Effector memory CD8-positive, alpha-beta T cell (primary cell): ENCODE measurements around the gene BCAS3.
A peak's percentile ranks its signal among the peaks of the same experiment; 100 is the strongest.

ENCODE experiments used
- ATAC-seq: fragments of 150-1000 bp; cut with Tn5 transposase; replicated peaks from 2 replicates; pipeline ENCODE4 v1.10.0; 2021; ENCODE audit warnings: mild to moderate bottlenecking, moderate library complexity
- DNase-seq, 3 experiments: peaks; one replicate each; pipeline ENCODE4 v3.0.0; 2021
- H3K27ac Mint-ChIP-seq, 2 donors: one replicate each; pipeline ENCODE4 v1.8.0; 2022; ENCODE audit warnings: mild to moderate bottlenecking in 2 of 2, mixed read lengths in 2 of 2, moderate library complexity in 2 of 2
- H3K27me3 Mint-ChIP-seq, 2 donors: one replicate each; pipeline ENCODE4 v1.8.0; 2022; ENCODE audit warnings: mixed read lengths in 2 of 2
- H3K36me3 Mint-ChIP-seq: one replicate; pipeline ENCODE4 v1.8.0; 2022; ENCODE audit warnings: mild to moderate bottlenecking, moderate library complexity, mixed read lengths; ENCODE audit not compliant: insufficient read depth
- H3K4me1 Mint-ChIP-seq, 2 donors: one replicate each; pipeline ENCODE4 v1.8.0; 2022; ENCODE audit warnings: low read depth in 2 of 2, mixed read lengths in 2 of 2
- H3K4me3 Mint-ChIP-seq, 2 donors: one replicate each; pipeline ENCODE4 v1.8.0; 2022; ENCODE audit warnings: mild to moderate bottlenecking in 2 of 2, mixed read lengths in 2 of 2, moderate library complexity in 2 of 2
- H3K9me3 Mint-ChIP-seq, 2 donors: one replicate each; pipeline ENCODE4 v1.8.0; 2022; ENCODE audit warnings: mixed read lengths in 2 of 2

The BCAS3 gene

DNA sequence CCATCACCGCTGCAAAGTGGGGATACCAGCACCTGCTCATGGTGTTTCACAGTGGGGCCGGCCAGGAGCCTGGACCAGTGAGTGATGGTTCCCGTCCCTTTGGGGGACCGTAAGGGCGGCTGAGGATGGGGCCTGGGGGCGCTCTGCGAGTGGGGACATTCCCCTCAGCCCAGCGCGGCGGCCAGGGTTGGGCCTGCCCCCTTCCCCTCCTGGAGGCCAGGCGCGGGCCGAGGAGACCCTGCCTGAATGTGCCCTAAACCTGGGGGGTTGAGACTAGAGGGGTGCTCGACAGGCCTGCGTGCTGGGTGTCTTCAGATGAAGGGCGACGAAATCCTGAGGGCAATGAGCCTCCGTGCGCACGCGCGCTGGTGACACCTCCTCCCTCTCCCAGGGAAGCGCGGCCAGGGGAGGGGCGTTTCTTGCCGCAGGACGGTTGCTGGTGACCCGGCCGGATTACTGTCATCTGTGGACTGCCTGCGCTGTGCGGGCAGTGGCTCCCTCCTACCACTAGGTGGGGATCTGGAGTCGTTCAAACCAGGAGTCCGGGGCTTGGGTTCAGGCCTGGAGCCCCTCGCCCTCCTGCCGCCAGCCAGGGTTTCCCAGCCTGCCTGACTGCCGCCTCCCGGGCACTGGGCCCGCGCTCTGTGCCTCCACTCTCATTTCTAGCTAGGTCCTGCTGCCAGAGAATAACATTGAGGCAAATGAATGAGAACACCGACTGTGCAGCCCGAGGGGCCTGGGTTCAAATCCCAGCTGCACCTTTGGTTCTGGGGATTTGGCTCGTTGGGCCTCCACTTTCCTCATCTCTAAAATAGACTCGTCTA lies 739.1 kb downstream of the BCAS3 start:
- Mint-ChIP-seq H3K4me1 (peaks cover 0 to 4% of the 10 kb centered on the region in 2 donors), H3K4me3 (no peak overlapping the region), H3K27me3 (peaks cover 27 to 61% of the 10 kb centered on the region in 2 donors), H3K36me3 (no peaks in the 10 kb centered on the region), H3K9me3 (no peaks in the 10 kb centered on the region), H3K27ac (no peak overlapping the region)
- DNase-seq (peak in 2 of 3 experiments; percentile 42), ATAC-seq (peak; percentile 41)

DNA sequence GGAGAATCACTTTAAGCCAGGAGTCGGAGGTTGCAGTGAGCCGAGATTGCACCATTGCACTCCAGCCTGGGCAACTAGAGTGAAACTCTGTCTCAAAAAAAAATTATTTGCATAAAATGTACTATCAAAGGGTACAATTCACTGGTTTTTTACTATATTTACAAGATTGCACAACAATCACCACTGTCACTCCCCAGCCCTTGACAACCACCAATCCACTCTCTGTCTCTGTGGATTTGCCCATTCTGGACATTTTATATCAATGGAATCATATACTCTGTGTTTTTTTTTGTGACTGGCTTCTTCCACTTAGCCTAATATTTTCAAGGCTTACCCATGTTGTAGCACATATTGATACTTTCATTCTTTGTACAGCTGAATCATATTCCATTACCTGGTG lies 740.8 kb downstream of the BCAS3 start:
- Mint-ChIP-seq H3K27ac (no peak overlapping the region), H3K36me3 (no peaks in the 10 kb centered on the region), H3K27me3 (peaks cover 39 to 78% of the 10 kb centered on the region in 2 donors), H3K4me3 (no peak overlapping the region), H3K9me3 (no peaks in the 10 kb centered on the region), H3K4me1 (peaks cover 0 to 4% of the 10 kb centered on the region in 2 donors)
- ATAC-seq (no peak), DNase-seq (no peak)

DNA sequence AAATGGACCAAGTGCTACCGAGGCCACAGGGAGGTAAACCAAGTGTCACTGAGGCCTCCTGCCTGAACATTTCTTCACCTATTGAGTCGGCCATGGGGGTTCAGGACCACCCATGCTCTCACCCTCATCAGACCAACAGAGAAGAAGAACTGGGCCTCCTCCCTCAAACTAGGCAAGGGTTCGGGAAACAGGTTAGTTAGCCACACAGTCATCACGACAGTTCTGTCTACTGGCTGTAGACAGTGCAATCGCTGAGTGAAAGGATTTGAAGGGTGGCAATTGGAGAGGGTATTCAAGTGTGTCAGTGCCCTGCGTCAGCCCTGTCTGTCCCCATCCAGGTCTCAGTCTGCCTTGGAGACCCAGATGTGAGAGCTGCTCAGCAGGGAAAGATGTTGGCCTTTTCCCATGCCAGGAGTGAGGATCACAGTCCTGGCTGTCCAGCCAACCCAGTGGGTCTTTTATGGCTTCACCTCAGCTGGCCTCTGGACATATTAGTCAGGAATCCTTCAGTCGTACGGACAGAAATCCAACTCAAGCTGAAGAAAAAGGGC lies 741.9 kb downstream of the BCAS3 start:
- Mint-ChIP-seq H3K9me3 (no peaks in the 10 kb centered on the region), H3K27me3 (peaks cover 45 to 89% of the 10 kb centered on the region in 2 donors), H3K27ac (no peak overlapping the region), H3K4me3 (no peak overlapping the region), H3K36me3 (no peaks in the 10 kb centered on the region), H3K4me1 (peaks cover 0 to 4% of the 10 kb centered on the region in 2 donors)
- DNase-seq (no peak), ATAC-seq (no peak)

DNA sequence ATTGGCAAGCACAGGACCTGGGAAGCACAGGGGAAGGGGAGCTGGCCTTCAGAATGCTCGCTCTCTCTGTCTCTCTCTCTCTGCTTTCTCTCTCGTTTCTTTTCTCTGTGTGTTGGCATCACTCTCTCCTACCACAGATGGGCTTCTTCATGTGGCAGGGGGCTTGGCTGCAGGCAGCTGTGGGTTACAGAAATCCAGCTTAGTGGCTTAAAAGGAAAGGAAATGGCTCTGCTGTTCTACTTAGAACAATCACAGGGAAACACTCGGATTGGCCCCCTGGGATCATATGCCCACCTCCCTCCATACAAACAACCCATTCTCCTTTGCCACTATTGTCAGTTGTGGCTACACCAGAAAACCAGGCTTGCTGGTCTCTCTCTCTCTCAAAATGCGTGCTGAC lies 742.4 kb downstream of the BCAS3 start:
- no peak overlapping the region for H3K4me3 Mint-ChIP-seq
- H3K27me3 Mint-ChIP-seq, result peaks cover 45 to 94% of the 10 kb centered on the region in 2 donors
- no peaks in the 10 kb centered on the region for H3K36me3 Mint-ChIP-seq
- no peak overlapping the region for H3K27ac Mint-ChIP-seq
- no peaks in the 10 kb centered on the region for H3K9me3 Mint-ChIP-seq
- H3K4me1 Mint-ChIP-seq, result peaks cover 0 to 4% of the 10 kb centered on the region in 2 donors
- ATAC-seq (no peak), DNase-seq (no peak)

DNA sequence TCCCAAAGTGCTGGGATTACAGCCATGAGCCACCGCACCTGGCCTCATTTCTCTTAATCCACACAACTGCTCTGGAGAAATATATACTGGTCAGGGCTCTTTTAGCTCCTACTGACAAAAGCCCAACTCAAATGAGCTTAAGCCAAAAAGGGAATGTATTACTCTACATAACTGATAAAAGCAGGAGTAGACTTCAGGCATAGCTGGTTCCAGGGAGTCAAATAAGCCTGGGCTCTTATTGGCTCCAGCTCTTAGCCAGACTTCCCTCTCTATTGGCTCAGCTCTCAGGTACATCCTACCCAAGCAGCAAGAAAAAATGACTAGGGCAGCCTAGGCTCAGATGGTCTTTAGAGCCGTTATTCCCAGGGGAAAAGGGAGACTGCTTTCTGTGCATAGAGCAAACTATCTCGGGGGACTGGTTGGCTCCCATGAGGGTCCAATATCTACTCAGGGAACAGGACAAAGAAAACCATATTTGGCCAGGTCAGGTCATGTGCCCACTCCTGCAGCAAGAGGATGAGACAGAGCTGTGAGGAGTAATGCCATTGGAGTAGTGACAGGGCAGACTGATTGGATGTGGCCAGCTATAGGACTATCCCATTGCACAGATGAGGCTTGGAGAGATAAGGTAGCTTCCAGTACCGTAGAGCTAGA lies 743.2 kb downstream of the BCAS3 start:
- Mint-ChIP-seq H3K36me3 (no peaks in the 10 kb centered on the region), H3K4me3 (no peak overlapping the region), H3K27ac (no peak overlapping the region), H3K27me3 (peaks cover 51 to 100% of the 10 kb centered on the region in 2 donors), H3K4me1 (peaks cover 0 to 4% of the 10 kb centered on the region in 2 donors), H3K9me3 (no peaks in the 10 kb centered on the region)
- ATAC-seq (no peak), DNase-seq (no peak)

DNA sequence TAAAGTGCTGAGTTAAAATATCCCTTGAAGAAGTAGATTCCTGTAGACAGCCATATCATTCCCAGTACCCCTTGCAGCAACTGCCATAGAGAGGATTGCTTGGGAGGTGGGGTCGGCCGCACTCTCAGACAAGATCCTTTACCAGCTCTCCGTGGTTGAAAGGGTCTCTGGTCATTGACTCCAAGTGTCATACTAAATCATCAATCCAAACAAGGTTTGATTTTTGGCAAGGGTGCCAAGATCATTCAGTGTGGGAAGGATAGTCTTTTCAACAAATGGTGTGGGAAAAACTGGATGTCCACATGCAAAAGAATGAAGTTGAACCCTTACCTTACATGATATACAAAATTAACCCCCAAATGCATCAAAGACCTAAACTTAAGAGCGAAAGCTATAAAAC lies 743.8 kb downstream of the BCAS3 start:
- H3K9me3 Mint-ChIP-seq, result no peaks in the 10 kb centered on the region
- no peak for DNase-seq
- no peak for ATAC-seq
- no peak overlapping the region for H3K27ac Mint-ChIP-seq
- peaks cover 0 to 4% of the 10 kb centered on the region in 2 donors for H3K4me1 Mint-ChIP-seq
- H3K4me3 Mint-ChIP-seq, result no peak overlapping the region
- peaks cover 56 to 99% of the 10 kb centered on the region in 2 donors for H3K27me3 Mint-ChIP-seq
- H3K36me3 Mint-ChIP-seq, result no peaks in the 10 kb centered on the region

DNA sequence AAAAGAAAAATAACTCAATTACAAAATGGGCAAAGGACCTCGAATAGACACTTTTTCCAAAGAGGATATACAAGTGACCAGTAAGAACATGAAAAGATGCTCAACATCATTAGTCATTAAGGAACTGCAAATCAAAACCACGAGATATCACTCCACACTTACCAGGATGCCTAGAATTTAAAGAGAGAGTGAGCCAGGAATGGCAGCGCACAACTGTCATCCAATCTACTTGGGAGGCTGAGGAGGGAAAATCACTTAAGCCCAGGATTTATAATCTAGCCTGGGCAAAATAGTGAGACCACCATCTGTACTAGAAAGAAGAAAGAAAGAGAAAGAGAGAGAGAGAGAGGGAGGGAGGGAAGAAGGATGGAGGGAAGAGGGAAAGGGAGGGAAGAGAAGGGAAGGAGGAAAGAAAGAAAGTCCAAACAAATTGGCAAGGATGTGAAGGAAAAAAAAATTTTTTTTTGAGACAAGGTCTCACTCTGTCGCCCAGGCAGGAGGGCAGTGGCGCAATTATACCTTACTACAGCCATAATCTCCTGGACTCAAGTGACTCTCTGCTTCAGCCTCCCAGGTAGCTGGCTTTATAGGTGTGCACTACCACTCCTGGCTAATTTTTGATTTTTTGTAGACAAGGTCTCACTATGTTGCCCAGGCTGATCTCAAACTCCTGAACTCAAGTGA lies 744.6 kb downstream of the BCAS3 start:
- Mint-ChIP-seq H3K4me3 (no peak overlapping the region), H3K27ac (no peak overlapping the region), H3K36me3 (no peaks in the 10 kb centered on the region), H3K4me1 (peaks cover 0 to 2% of the 10 kb centered on the region in 2 donors), H3K9me3 (no peaks in the 10 kb centered on the region), H3K27me3 (peaks cover 56 to 91% of the 10 kb centered on the region in 2 donors)
- DNase-seq, result no peak
- no peak for ATAC-seq

DNA sequence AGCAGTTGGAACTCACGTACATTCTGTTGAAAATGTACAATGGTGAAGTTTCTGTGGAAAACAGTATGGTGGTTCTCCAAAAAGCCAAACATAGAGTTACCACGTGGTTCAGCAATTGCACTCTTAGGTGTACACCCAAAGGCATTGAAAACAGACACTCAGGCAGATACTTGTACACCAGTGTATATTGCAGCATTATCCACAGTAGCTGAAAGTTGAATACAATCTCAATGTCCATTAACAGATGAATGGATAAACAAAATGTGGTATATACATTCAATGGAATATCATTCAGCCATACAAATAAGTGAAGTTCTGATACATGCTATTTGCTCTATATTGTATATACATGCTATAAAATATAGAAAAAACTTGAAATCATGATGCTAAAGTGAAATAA lies 745.2 kb downstream of the BCAS3 start:
- Mint-ChIP-seq H3K9me3 (no peaks in the 10 kb centered on the region), H3K36me3 (no peaks in the 10 kb centered on the region)
- no peak for ATAC-seq

DNA sequence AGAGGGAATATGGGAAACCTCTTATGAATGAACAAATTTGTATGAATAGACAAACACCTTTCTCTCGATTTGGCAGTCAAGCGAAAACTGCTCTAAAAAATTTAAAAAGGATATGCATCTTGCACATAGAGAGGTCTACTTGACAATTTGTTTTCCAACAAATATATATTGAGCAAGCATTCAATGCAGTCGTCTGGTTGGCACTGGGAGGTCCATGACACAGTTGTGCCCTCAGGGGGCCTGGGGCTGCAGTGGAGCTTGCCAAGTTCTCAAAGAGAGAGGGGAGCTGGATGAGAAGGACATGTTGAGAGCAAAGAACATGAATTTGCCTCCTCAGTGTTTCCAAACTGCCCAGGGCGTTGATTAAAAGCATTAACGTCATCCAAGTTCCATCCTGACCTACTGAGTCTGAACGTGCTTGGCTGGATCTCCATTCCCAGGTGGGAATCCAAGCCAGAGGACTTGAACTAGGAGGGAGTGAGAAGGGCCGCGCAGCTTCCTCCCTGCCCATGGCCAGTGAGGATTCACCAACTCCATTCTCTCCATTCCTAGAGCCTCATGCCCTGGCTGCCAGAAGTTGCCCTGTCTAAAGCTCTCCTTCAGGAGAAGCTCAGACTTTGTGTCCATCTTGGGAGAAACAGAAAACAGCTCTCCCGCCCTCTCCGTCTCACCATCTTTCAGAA lies 746.5 kb downstream of the BCAS3 start:
- DNase-seq (no peak), ATAC-seq (no peak)
- H3K27ac Mint-ChIP-seq, result no peak overlapping the region
- H3K27me3 Mint-ChIP-seq, result peaks cover 52 to 73% of the 10 kb centered on the region in 2 donors
- no peaks in the 10 kb centered on the region for H3K4me1 Mint-ChIP-seq
- H3K4me3 Mint-ChIP-seq, result no peak overlapping the region
- H3K9me3 Mint-ChIP-seq, result no peaks in the 10 kb centered on the region
- H3K36me3 Mint-ChIP-seq, result no peaks in the 10 kb centered on the region

More for the DNA sequence above, 745.2 kb downstream of the BCAS3 start:
- peaks cover 56 to 85% of the 10 kb centered on the region in 2 donors for H3K27me3 Mint-ChIP-seq
- H3K27ac Mint-ChIP-seq, result no peak overlapping the region
- no peak for DNase-seq
- peaks cover 0 to 2% of the 10 kb centered on the region in 2 donors for H3K4me1 Mint-ChIP-seq
- H3K4me3 Mint-ChIP-seq, result no peak overlapping the region

DNA sequence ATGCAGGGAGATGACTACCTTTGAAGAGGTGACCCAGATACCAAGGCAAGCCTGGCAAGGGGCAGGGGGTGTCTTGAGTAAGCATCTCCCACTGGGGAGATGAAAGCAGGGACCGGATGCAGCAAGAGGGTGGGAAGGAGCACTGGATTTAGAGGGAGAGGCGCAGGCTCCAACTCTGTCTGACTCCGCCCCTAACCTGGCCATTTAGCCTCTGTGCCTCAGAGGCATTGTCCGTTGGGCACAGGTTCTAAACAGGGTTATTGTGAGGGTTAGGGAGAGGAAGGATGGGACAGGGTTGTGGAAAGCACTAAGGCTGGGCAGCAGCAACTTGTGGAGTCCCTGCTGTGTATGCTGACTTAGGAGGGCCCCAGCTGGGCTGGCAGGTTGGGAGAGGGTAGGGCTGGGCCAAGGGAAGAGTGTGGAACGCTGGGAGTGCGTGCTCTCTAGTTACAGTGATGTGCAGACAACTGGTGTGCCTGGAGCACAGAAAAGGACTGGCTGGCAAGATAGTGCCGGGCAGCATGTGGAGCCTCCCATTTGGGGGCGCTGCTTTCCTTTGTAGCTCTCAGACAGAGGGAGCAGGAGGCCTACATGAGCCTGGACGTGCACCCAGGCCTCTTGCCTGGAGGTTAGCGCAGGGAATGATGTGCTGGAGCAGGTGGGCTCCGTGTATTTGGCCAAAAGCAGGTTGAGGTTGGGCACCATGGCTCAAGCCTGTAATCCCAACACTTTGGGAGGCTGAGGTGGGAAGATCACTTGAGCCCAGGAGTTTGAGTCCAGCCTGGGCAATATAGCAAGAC lies 748.2 kb downstream of the BCAS3 start:
- Mint-ChIP-seq H3K4me3 (no peak overlapping the region), H3K4me1 (no peaks in the 10 kb centered on the region), H3K27ac (no peak overlapping the region), H3K27me3 (peaks cover 37 to 55% of the 10 kb centered on the region in 2 donors), H3K36me3 (no peaks in the 10 kb centered on the region), H3K9me3 (no peaks in the 10 kb centered on the region)
- ATAC-seq (no peak), DNase-seq (no peak)

DNA sequence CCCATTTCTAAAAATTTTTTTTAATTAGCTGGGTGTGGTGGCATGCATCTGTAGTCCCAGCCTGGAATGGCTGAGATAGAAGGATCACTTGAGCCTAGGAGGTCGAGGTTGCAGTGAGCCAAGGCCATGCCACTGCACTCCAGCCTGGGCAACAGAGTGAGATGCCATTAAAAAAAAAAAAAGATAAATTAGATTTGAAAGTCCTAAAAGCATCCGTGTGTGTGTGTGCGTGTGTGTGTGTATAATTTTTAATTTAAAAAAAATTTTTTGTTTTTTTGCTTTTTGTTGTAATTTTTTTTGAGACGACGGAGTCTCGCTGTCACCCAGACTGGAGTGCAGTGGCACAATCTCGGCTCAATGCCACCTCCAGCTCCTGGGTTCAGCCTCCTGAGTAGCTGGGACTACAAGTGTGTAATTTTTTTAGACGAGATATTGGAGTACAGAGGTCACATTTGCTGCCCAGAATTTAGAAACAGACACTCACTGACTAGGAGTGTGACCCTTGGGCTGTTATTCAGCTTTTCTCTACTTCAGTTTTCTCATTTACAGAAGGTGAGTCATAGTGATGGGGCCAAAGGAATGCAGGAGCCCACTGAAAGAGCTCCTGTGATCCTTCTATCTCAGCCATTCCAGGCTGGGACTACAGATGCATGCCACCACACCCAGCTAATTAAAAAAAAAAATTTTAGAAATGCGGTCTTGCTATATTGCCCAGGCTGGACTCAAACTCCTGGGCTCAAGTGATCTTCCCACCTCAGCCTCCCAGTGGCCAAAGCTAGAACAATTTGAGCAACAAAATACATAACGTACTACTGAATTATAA lies 749.0 kb downstream of the BCAS3 start:
- Mint-ChIP-seq H3K36me3 (no peaks in the 10 kb centered on the region), H3K27me3 (peaks cover 35 to 47% of the 10 kb centered on the region in 2 donors)
- ATAC-seq, result no peak

DNA sequence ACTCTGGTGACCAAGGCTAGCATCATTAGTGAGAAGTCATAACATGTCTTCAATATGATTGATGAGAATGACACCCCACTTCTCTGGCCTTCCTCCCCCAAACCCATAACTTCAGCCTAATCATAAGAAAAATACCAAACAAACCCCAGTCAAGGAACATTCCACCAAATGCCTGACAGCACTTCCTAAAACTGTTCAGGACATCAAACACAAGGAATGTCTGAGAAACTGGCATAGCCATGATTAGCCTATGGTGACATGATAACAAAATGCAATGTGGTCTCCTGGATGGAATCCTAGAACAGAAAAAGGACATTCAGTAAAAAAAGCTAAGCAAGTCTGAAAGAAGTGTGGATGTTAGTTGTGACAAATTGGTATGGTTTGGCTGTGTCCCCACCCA lies 749.9 kb downstream of the BCAS3 start:
- H3K9me3 Mint-ChIP-seq, result no peaks in the 10 kb centered on the region
- DNase-seq, result no peak
- H3K4me3 Mint-ChIP-seq, result no peak overlapping the region
- H3K27me3 Mint-ChIP-seq, result peaks cover 29 to 38% of the 10 kb centered on the region in 2 donors
- H3K4me1 Mint-ChIP-seq, result no peaks in the 10 kb centered on the region
- no peaks in the 10 kb centered on the region for H3K36me3 Mint-ChIP-seq
- no peak for ATAC-seq
- no peak overlapping the region for H3K27ac Mint-ChIP-seq

More for the DNA sequence above, 749.0 kb downstream of the BCAS3 start:
- Mint-ChIP-seq H3K27ac (no peak overlapping the region), H3K4me1 (no peaks in the 10 kb centered on the region), H3K9me3 (no peaks in the 10 kb centered on the region), H3K4me3 (no peak overlapping the region)
- no peak for DNase-seq
